Effector CD4-positive, alpha-beta T cell (primary cell): ENCODE data around the gene COL3A1. TPM values are rescaled to one million over a fixed set of nuclear protein-coding genes. Genes with fewer than 3 reads are reported as not detected.

Source experiments
- DNase-seq: peaks from one replicate; pipeline ENCODE4 v3.0.0-alpha.2; 2020
- total RNA-seq: gene quantifications from one replicate; lab custom pipeline; 2026; lab: John Stamatoyannopoulos, UW

COL3A1 gene
- total RNA-seq = not detected

- no peak for DNase-seq
These were observed at the start of gene COL3A1 for GRCh38 chr2:188974164-188974563. Gene COL3A1 (plus strand): TSS chr2:188974373. CDS start chr2:188974490, 117 bp downstream.

- DNase-seq = no peak
These were observed 45.5 kb upstream of the COL3A1 start for GRCh38 chr2:188928643-188929042.

GRCh38 chr2:188931361-188931760 lies 42.8 kb upstream of the COL3A1 start:
- no peak for DNase-seq

- no peak for DNase-seq
These were observed 36.6 kb upstream of the COL3A1 start for GRCh38 chr2:188937228-188938220.

- no peak for DNase-seq
These were observed 34.0 kb upstream of the COL3A1 start for GRCh38 chr2:188940171-188940570.

- DNase-seq = no peak
These were observed 29.7 kb upstream of the COL3A1 start for GRCh38 chr2:188944442-188944841.

- DNase-seq = no peak
These were observed 24.9 kb upstream of the COL3A1 start for GRCh38 chr2:188949046-188949818.

- no peak for DNase-seq
These were observed 21.3 kb upstream of the COL3A1 start for GRCh38 chr2:188952901-188953300.

- no peak for DNase-seq
These were observed 17.9 kb upstream of the COL3A1 start for GRCh38 chr2:188956290-188956689.

- DNase-seq = no peak
These were observed 17.2 kb upstream of the COL3A1 start for GRCh38 chr2:188956961-188957360.

- DNase-seq = no peak
These were observed 16.5 kb upstream of the COL3A1 start for GRCh38 chr2:188957646-188958045.

GRCh38 chr2:188963741-188964140 lies 10.4 kb upstream of the COL3A1 start:
- no peak for DNase-seq

- no peak for DNase-seq
These were observed 9.1 kb upstream of the COL3A1 start for GRCh38 chr2:188964976-188965546.

GRCh38 chr2:188965563-188965962 lies 8.6 kb upstream of the COL3A1 start:
- DNase-seq = no peak

- DNase-seq = no peak
These were observed 8.0 kb upstream of the COL3A1 start for GRCh38 chr2:188966079-188966571.

GRCh38 chr2:188966728-188967440 lies 7.3 kb upstream of the COL3A1 start:
- no peak for DNase-seq

- no peak for DNase-seq
These were observed 4.9 kb upstream of the COL3A1 start for GRCh38 chr2:188969236-188969635.

GRCh38 chr2:188969651-188970050 lies 4.5 kb upstream of the COL3A1 start:
- no peak for DNase-seq

- DNase-seq = no peak
These were observed 4.0 kb upstream of the COL3A1 start for GRCh38 chr2:188970211-188970610.

GRCh38 chr2:188971432-188971861 lies 2.7 kb upstream of the COL3A1 start:
- DNase-seq = no peak

GRCh38 chr2:188973641-188974040 lies 532 bp upstream of the COL3A1 start:
- no peak for DNase-seq

- no peak for DNase-seq
These were observed 1.4 kb downstream of the COL3A1 start for GRCh38 chr2:188975497-188976102.
